CD8-positive, alpha-beta memory T cell (primary cell): ENCODE data around the gene CDC42BPB. TPM values are rescaled to one million over a fixed set of nuclear protein-coding genes. Genes with fewer than 3 reads are reported as not detected.
A peak's percentile ranks its signal among the peaks of the same experiment; 100 is the strongest.

Source experiments
- CTCF ChIA-PET: fragments of 350-600 bp; sonication (Branson Sonifier 250); formaldehyde crosslinking; loops from one replicate; lab custom pipeline; 2021; ENCODE audit warnings: antibody characterized with exemption; lab: Charles Lee
- POLR2A ChIA-PET: fragments of 350-600 bp; sonication (Branson Sonifier 250); formaldehyde crosslinking; loops from one replicate; lab custom pipeline; 2021; ENCODE audit warnings: antibody characterized with exemption; lab: Charles Lee
- DNase-seq, 5 donors: peaks; one replicate each; pipeline versions ENCODE4 v3.0.0 to v3.0.0-alpha.2; 2020 to 2022; ENCODE audit warnings: mixed read lengths in 1 of 5
- H3K27ac ChIP-seq: one replicate; pipeline ENCODE4 v1.7.0; 2013; ENCODE audit warnings: low read depth, mild to moderate bottlenecking, low read length, moderate library complexity
- H3K27me3 ChIP-seq: 2 replicates; pipeline ENCODE4 v1.7.0; 2013; ENCODE audit warnings: low read length, mild to moderate bottlenecking; ENCODE audit not compliant: insufficient read depth, poor library complexity, severe bottlenecking
- H3K36me3 ChIP-seq: 2 replicates; pipeline ENCODE4 v1.7.0; 2013; ENCODE audit warnings: mild to moderate bottlenecking, low read length, moderate library complexity; ENCODE audit not compliant: insufficient read depth
- H3K4me1 ChIP-seq: 2 replicates; pipeline ENCODE4 v1.7.0; 2013; ENCODE audit warnings: mild to moderate bottlenecking, low read length, moderate library complexity; ENCODE audit not compliant: insufficient read depth
- H3K4me3 ChIP-seq: 2 replicates; pipeline ENCODE4 v1.7.0; 2013; ENCODE audit warnings: mild to moderate bottlenecking, low read length
- H3K9me3 ChIP-seq: 2 replicates; pipeline ENCODE4 v1.7.0; 2013; ENCODE audit warnings: mild to moderate bottlenecking, low read length
- H3K27ac Mint-ChIP-seq, 8 donors: one replicate each; pipeline ENCODE4 v1.8.0; 2020 to 2021; ENCODE audit warnings: mixed read lengths in 8 of 8, mild to moderate bottlenecking in 6 of 8, inconsistent platforms in 3 of 8, moderate library complexity in 3 of 8
- H3K27me3 Mint-ChIP-seq, 2 donors: one replicate each; pipeline ENCODE4 v1.8.0; 2020 to 2021; ENCODE audit warnings: mixed read lengths in 2 of 2, mild to moderate bottlenecking in 1 of 2, moderate library complexity in 1 of 2
- H3K36me3 Mint-ChIP-seq, 3 donors: one replicate each; pipeline ENCODE4 v1.8.0; 2020 to 2021; ENCODE audit warnings: mixed read lengths in 3 of 3, inconsistent platforms in 1 of 3, mild to moderate bottlenecking in 1 of 3
- H3K4me1 Mint-ChIP-seq, 3 donors: one replicate each; pipeline ENCODE4 v1.8.0; 2020 to 2021; ENCODE audit warnings: mixed read lengths in 3 of 3, inconsistent platforms in 1 of 3, mild to moderate bottlenecking in 1 of 3
- H3K4me3 Mint-ChIP-seq, 7 donors: one replicate each; pipeline ENCODE4 v1.8.0; 2020 to 2021; ENCODE audit warnings: mixed read lengths in 7 of 7, mild to moderate bottlenecking in 6 of 7, moderate library complexity in 4 of 7, inconsistent platforms in 2 of 7
- H3K9me3 Mint-ChIP-seq, 5 donors: one replicate each; pipeline ENCODE4 v1.8.0; 2020 to 2022; ENCODE audit warnings: mixed read lengths in 5 of 5, mild to moderate bottlenecking in 3 of 5, moderate library complexity in 2 of 5, inconsistent platforms in 1 of 5
- polyA plus RNA-seq: library from polyadenylated mRNA; unstranded; fragments of 300-500 nt; fragmentation: Illumina TruSeq; gene quantifications from one replicate; pipeline ENCODE4 v1.2.3, GENCODE V29; 2021
- total RNA-seq, 2 experiments: library from RNA; stranded (reverse); gene quantifications; one replicate each; pipeline ENCODE4 v1.2.3, GENCODE V29; 2021

The CDC42BPB gene
- total and polyA plus RNA-seq, 3 experiments from 2014 or later = 0.32 to 2.9 (median 1.6) TPM

GRCh38 chr14:102982852-102983470, 74.4 kb downstream of the CDC42BPB start:
- peaks cover 3 to 25% of the 10 kb centered on the region in 2 donors for H3K27me3 Mint-ChIP-seq
- POLR2A ChIA-PET = no interaction called here
- H3K4me3 Mint-ChIP-seq = no peak overlapping the region
- CTCF ChIA-PET = no interaction called here
- peaks cover 0 to 13% (median 2%) of the 10 kb centered on the region in 3 donors for H3K36me3 Mint-ChIP-seq
- Histone ChIP-seq H3K4me3 (no peak overlapping the region), H3K27ac (no peak overlapping the region), H3K27me3 (no peaks in the 10 kb centered on the region), H3K36me3 (no peaks in the 10 kb centered on the region), H3K4me1 (no peaks in the 10 kb centered on the region), H3K9me3 (no peaks in the 10 kb centered on the region)
- no peak for DNase-seq
- no peak overlapping the region for H3K27ac Mint-ChIP-seq
- H3K4me1 Mint-ChIP-seq = no peaks in the 10 kb centered on the region
- H3K9me3 Mint-ChIP-seq = peaks cover 3 to 17% (median 9%) of the 10 kb centered on the region in 5 donors

- no peaks in the 10 kb centered on the region for H3K9me3 ChIP-seq
- no peaks in the 10 kb centered on the region for H3K27me3 ChIP-seq
- Mint-ChIP-seq H3K36me3 (no peaks in the 10 kb centered on the region), H3K27ac (no peak overlapping the region), H3K4me3 (no peak overlapping the region), H3K9me3 (no peaks in the 10 kb centered on the region), H3K27me3 (peaks cover 0 to 15% of the 10 kb centered on the region in 2 donors), H3K4me1 (no peaks in the 10 kb centered on the region)
- H3K4me3 ChIP-seq = no peak overlapping the region
- POLR2A ChIA-PET = no interaction called here
- H3K4me1 ChIP-seq = no peaks in the 10 kb centered on the region
- H3K36me3 ChIP-seq = no peaks in the 10 kb centered on the region
- CTCF ChIA-PET = no interaction called here
- H3K27ac ChIP-seq = no peak overlapping the region
- no peak for DNase-seq
These were observed 76.9 kb downstream of the CDC42BPB start for GRCh38 chr14:102980409-102980810.

DNA sequence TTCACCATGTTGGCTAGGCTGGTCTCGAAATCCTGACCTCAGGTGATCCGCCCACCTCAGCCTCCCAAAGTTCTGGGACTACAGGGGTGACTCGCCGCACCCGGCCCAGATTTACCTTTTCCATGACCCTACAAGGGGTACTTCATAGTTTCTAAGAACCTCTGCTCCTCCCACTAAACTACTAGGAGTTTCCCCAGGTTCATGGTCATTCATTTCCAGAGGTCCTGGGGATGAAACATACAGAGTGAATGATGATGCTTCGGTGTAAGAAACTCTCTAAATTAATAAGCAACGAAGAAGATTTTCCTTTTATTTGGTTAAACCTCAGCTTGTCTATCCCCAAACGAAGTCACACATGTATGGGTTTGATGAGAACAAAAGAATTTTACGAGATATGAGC, 77.9 kb downstream of the CDC42BPB start:
- CTCF ChIA-PET = no interaction called here

GRCh38 chr14:102977475-102977874, 79.9 kb downstream of the CDC42BPB start:
- H3K9me3 ChIP-seq = no peaks in the 10 kb centered on the region
- Mint-ChIP-seq H3K27ac (no peak overlapping the region), H3K27me3 (peaks cover 0 to 10% of the 10 kb centered on the region in 2 donors), H3K36me3 (no peaks in the 10 kb centered on the region), H3K4me3 (no peak overlapping the region), H3K9me3 (no peaks in the 10 kb centered on the region), H3K4me1 (no peaks in the 10 kb centered on the region)
- H3K27ac ChIP-seq = no peak overlapping the region
- DNase-seq = no peak
- ChIA-PET POLR2A (no interaction called here), CTCF (no interaction called here)
- no peaks in the 10 kb centered on the region for H3K4me1 ChIP-seq
- no peaks in the 10 kb centered on the region for H3K36me3 ChIP-seq
- H3K4me3 ChIP-seq = no peak overlapping the region
- H3K27me3 ChIP-seq = no peaks in the 10 kb centered on the region

More for the DNA sequence above, 77.9 kb downstream of the CDC42BPB start:
- no peaks in the 10 kb centered on the region for H3K27me3 ChIP-seq
- Mint-ChIP-seq H3K4me3 (no peak overlapping the region), H3K4me1 (no peaks in the 10 kb centered on the region), H3K9me3 (no peaks in the 10 kb centered on the region), H3K27ac (peak overlapping the region in 1 of 8 donors; percentile 11), H3K27me3 (peaks cover 0 to 15% of the 10 kb centered on the region in 2 donors), H3K36me3 (no peaks in the 10 kb centered on the region)
- DNase-seq = no peak
- no peaks in the 10 kb centered on the region for H3K9me3 ChIP-seq
- no peak overlapping the region for H3K4me3 ChIP-seq
- H3K4me1 ChIP-seq = no peaks in the 10 kb centered on the region
- no peaks in the 10 kb centered on the region for H3K36me3 ChIP-seq
- POLR2A ChIA-PET = no interaction called here
- no peak overlapping the region for H3K27ac ChIP-seq

- Histone ChIP-seq H3K4me1 (no peaks in the 10 kb centered on the region), H3K9me3 (no peaks in the 10 kb centered on the region), H3K36me3 (no peaks in the 10 kb centered on the region), H3K4me3 (no peak overlapping the region), H3K27me3 (no peaks in the 10 kb centered on the region), H3K27ac (no peak overlapping the region)
- CTCF ChIA-PET = no interaction called here
- Mint-ChIP-seq H3K4me1 (no peaks in the 10 kb centered on the region), H3K36me3 (no peaks in the 10 kb centered on the region), H3K4me3 (no peak overlapping the region), H3K9me3 (no peaks in the 10 kb centered on the region), H3K27ac (no peak overlapping the region), H3K27me3 (peaks cover 0 to 6% of the 10 kb centered on the region in 2 donors)
- POLR2A ChIA-PET = no interaction called here
- DNase-seq = no peak
These were observed 81.7 kb downstream of the CDC42BPB start for GRCh38 chr14:102975662-102976061.

- H3K36me3 ChIP-seq = no peaks in the 10 kb centered on the region
- no peaks in the 10 kb centered on the region for H3K4me1 ChIP-seq
- H3K4me1 Mint-ChIP-seq = no peaks in the 10 kb centered on the region
- no peaks in the 10 kb centered on the region for H3K9me3 ChIP-seq
- peaks cover 0 to 6% of the 10 kb centered on the region in 2 donors for H3K27me3 Mint-ChIP-seq
- ChIA-PET POLR2A (no interaction called here), CTCF (no interaction called here)
- DNase-seq = no peak
- no peak overlapping the region for H3K27ac ChIP-seq
- H3K27me3 ChIP-seq = no peaks in the 10 kb centered on the region
- H3K27ac Mint-ChIP-seq = no peak overlapping the region
- no peak overlapping the region for H3K4me3 Mint-ChIP-seq
- no peak overlapping the region for H3K4me3 ChIP-seq
- no peaks in the 10 kb centered on the region for H3K9me3 Mint-ChIP-seq
- H3K36me3 Mint-ChIP-seq = no peaks in the 10 kb centered on the region
These were observed 83.6 kb downstream of the CDC42BPB start for GRCh38 chr14:102973706-102974285.

DNA sequence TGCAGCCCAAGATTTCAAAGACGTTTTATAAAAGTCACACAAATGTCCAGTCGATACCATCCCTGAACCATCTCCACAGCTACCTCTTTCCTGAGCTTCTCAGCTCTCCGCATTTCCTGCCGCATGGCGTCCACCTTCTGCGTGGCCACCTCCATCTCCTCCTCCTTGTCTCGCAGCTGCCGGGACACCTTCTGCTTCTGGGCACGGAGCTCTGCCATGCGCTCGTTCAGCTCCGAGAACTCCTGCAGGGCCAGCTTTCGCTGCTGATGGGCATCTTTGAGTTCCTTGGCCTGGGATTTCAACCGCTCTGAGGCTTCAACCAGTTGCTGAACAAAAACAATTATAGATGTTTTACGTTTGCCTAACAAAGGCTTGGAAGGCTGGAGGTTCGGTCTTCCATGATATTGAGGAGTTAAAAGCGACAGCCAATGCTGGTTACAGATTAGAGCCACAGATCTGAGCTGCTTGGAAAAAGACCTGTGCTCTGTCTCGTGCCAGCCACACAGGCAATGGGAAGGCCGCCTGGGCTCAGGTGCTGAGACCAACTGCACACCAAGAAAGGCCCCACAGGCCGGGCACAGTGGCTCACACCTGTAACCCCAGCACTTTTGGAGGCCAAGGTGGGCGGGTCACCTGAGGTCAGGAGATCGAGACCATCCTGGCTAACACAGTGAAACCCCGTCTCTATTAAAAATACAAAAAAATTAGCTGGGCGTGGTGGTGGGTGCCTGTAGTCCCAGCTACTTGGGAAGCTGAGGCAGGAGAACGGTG, 85.3 kb downstream of the CDC42BPB start:
- Mint-ChIP-seq H3K4me3 (no peak overlapping the region), H3K27me3 (no peaks in the 10 kb centered on the region), H3K36me3 (no peaks in the 10 kb centered on the region), H3K4me1 (no peaks in the 10 kb centered on the region), H3K9me3 (no peaks in the 10 kb centered on the region), H3K27ac (no peak overlapping the region)
- H3K36me3 ChIP-seq = no peaks in the 10 kb centered on the region
- POLR2A ChIA-PET = no interaction called here
- no peak overlapping the region for H3K27ac ChIP-seq
- H3K9me3 ChIP-seq = no peaks in the 10 kb centered on the region
- H3K4me3 ChIP-seq = no peak overlapping the region
- no peak for DNase-seq
- H3K4me1 ChIP-seq = no peaks in the 10 kb centered on the region
- no peaks in the 10 kb centered on the region for H3K27me3 ChIP-seq
- CTCF ChIA-PET = no interaction called here

- POLR2A ChIA-PET = no interaction called here
- CTCF ChIA-PET = no interaction called here
- H3K4me1 ChIP-seq = no peaks in the 10 kb centered on the region
- H3K27me3 Mint-ChIP-seq = no peaks in the 10 kb centered on the region
- H3K4me3 Mint-ChIP-seq = no peak overlapping the region
- H3K36me3 Mint-ChIP-seq = no peaks in the 10 kb centered on the region
- H3K9me3 Mint-ChIP-seq = no peaks in the 10 kb centered on the region
- no peak overlapping the region for H3K27ac Mint-ChIP-seq
- no peaks in the 10 kb centered on the region for H3K27me3 ChIP-seq
- H3K9me3 ChIP-seq = no peaks in the 10 kb centered on the region
- H3K4me3 ChIP-seq = no peak overlapping the region
- no peaks in the 10 kb centered on the region for H3K36me3 ChIP-seq
- no peak overlapping the region for H3K27ac ChIP-seq
- no peaks in the 10 kb centered on the region for H3K4me1 Mint-ChIP-seq
- no peak for DNase-seq
These were observed 86.0 kb downstream of the CDC42BPB start for GRCh38 chr14:102971314-102971713.
